ENCODE results near the gene C1QTNF6. TPM values are rescaled to one million over a fixed set of nuclear protein-coding genes. Genes with fewer than 3 reads are reported as not detected.

The C1QTNF6 gene
- total RNA-seq, 1 donor from 2014 or later: 6.0 TPM

- H4K20me1 ChIP-seq (ENCODE audit: insufficient read depth, low read length): peaks cover 6% of the 10 kb centered on the region
- H3K4me2 ChIP-seq (ENCODE audit: low read length): peak overlapping the region; percentile 100
- Mint-ChIP-seq H3K36me3 (ENCODE audit: low read depth, unreplicated experiment) (no peaks in the 10 kb centered on the region), H3K4me1 (ENCODE audit: low read depth, unreplicated experiment) (peaks cover 6% of the 10 kb centered on the region), H3K27ac (ENCODE audit: unreplicated experiment) (no peak overlapping the region), H3K9me3 (ENCODE audit: unreplicated experiment) (peaks cover 2% of the 10 kb centered on the region), H3K27me3 (ENCODE audit: low read depth, unreplicated experiment) (peaks cover 6% of the 10 kb centered on the region), H3K4me3 (ENCODE audit: unreplicated experiment) (no peak overlapping the region)
- no peak overlapping the region for H3K27ac ChIP-seq (ENCODE audit: low read depth, low read length)
- no peak overlapping the region for H3K4me3 ChIP-seq (ENCODE audit: insufficient read depth, low read depth, low read length)
- no peaks in the 10 kb centered on the region for H3K36me3 ChIP-seq (ENCODE audit: insufficient read depth, low read length)
- TF ChIP-seq EZH2 (IDR thresholded peaks at IDR 0.05; ENCODE audit: insufficient read depth, low read length) (no peak), CTCF (IDR thresholded peaks at IDR 0.05; ENCODE audit: insufficient read depth, low read depth, low read length) (no peak)
- FAIRE-seq: no peak
- H3K27me3 ChIP-seq (ENCODE audit: insufficient read depth, low read length): no peaks in the 10 kb centered on the region
- H2AFZ ChIP-seq (ENCODE audit: low read depth, low read length): peak overlapping the region; percentile 93
- H3K9ac ChIP-seq (ENCODE audit: low read length): peak overlapping the region; percentile 70
- DNase-seq (ENCODE audit: low read depth): no peak
- no peaks in the 10 kb centered on the region for H3K79me2 ChIP-seq (ENCODE audit: insufficient read depth, low read length)
- H3K9me3 ChIP-seq (ENCODE audit: insufficient read depth, low read depth, low read length): no peaks in the 10 kb centered on the region
- H3K4me1 ChIP-seq (ENCODE audit: insufficient read depth, low read length): peaks cover 27% of the 10 kb centered on the region
Observed at GRCh38 chr22:37199760-37200108, 11.7 kb upstream of the C1QTNF6 start.

- H3K9ac ChIP-seq (ENCODE audit: low read length): peak overlapping the region; percentile 94
- peaks cover 6% of the 10 kb centered on the region for H4K20me1 ChIP-seq (ENCODE audit: insufficient read depth, low read length)
- H3K27me3 ChIP-seq (ENCODE audit: insufficient read depth, low read length): no peaks in the 10 kb centered on the region
- peaks cover 6% of the 10 kb centered on the region for H3K4me1 Mint-ChIP-seq (ENCODE audit: low read depth, unreplicated experiment)
- peak overlapping the region; percentile 99 for H2AFZ ChIP-seq (ENCODE audit: low read depth, low read length)
- peaks cover 6% of the 10 kb centered on the region for H3K27me3 Mint-ChIP-seq (ENCODE audit: low read depth, unreplicated experiment)
- peak overlapping the region; percentile 41 for H3K27ac Mint-ChIP-seq (ENCODE audit: unreplicated experiment)
- peak overlapping the region; percentile 77 for H3K4me3 ChIP-seq (ENCODE audit: insufficient read depth, low read depth, low read length)
- peak; percentile 39 for FAIRE-seq
- H3K4me1 ChIP-seq (ENCODE audit: insufficient read depth, low read length): peaks cover 27% of the 10 kb centered on the region
- TF ChIP-seq CTCF (IDR thresholded peaks at IDR 0.05; ENCODE audit: insufficient read depth, low read depth, low read length) (peak; percentile 79), EZH2 (IDR thresholded peaks at IDR 0.05; ENCODE audit: insufficient read depth, low read length) (no peak)
- peak overlapping the region; percentile 100 for H3K4me2 ChIP-seq (ENCODE audit: low read length)
- H3K36me3 Mint-ChIP-seq (ENCODE audit: low read depth, unreplicated experiment): no peaks in the 10 kb centered on the region
- H3K79me2 ChIP-seq (ENCODE audit: insufficient read depth, low read length): no peaks in the 10 kb centered on the region
- no peaks in the 10 kb centered on the region for H3K9me3 ChIP-seq (ENCODE audit: insufficient read depth, low read depth, low read length)
- H3K4me3 Mint-ChIP-seq (ENCODE audit: unreplicated experiment): peak overlapping the region; percentile 79
- peak overlapping the region; percentile 86 for H3K27ac ChIP-seq (ENCODE audit: low read depth, low read length)
- H3K9me3 Mint-ChIP-seq (ENCODE audit: unreplicated experiment): peaks cover 5% of the 10 kb centered on the region
- peak; percentile 85 for DNase-seq (ENCODE audit: low read depth)
- H3K36me3 ChIP-seq (ENCODE audit: insufficient read depth, low read length): no peaks in the 10 kb centered on the region
Observed at GRCh38 chr22:37199103-37199759, 11.2 kb upstream of the C1QTNF6 start.

All from astrocyte (in vitro differentiated cells and primary cell).